HL-60 (cell line): Measurements from ENCODE around the gene BAD.

ENCODE experiments used
- GABPA ChIP-seq: IDR thresholded peaks from 2 replicates; pipeline ENCODE4 v1.6.1; 2012; ENCODE audit warnings: low read depth
- POLR2AphosphoS5 ChIP-seq: IDR thresholded peaks from 2 replicates; pipeline ENCODE4 v1.6.1; 2012; ENCODE audit warnings: low read depth
- SPI1 ChIP-seq: IDR thresholded peaks from 2 replicates; pipeline ENCODE4 v1.6.1; 2012; ENCODE audit warnings: low read depth, mild to moderate bottlenecking, borderline replicate concordance
- TF ChIP-seq, protein P1 (sequence below): IDR thresholded peaks from one replicate; pipeline ENCODE4 v1.5.1; 2011; ENCODE audit warnings: low read length, control low read depth, inconsistent platforms; ENCODE audit not compliant: insufficient read depth
- TF ChIP-seq, protein P2 (sequence below): IDR thresholded peaks from 2 replicates; pipeline ENCODE4 v1.6.1; 2012; ENCODE audit warnings: low read depth; ENCODE audit not compliant: insufficient replicate concordance

DNA sequence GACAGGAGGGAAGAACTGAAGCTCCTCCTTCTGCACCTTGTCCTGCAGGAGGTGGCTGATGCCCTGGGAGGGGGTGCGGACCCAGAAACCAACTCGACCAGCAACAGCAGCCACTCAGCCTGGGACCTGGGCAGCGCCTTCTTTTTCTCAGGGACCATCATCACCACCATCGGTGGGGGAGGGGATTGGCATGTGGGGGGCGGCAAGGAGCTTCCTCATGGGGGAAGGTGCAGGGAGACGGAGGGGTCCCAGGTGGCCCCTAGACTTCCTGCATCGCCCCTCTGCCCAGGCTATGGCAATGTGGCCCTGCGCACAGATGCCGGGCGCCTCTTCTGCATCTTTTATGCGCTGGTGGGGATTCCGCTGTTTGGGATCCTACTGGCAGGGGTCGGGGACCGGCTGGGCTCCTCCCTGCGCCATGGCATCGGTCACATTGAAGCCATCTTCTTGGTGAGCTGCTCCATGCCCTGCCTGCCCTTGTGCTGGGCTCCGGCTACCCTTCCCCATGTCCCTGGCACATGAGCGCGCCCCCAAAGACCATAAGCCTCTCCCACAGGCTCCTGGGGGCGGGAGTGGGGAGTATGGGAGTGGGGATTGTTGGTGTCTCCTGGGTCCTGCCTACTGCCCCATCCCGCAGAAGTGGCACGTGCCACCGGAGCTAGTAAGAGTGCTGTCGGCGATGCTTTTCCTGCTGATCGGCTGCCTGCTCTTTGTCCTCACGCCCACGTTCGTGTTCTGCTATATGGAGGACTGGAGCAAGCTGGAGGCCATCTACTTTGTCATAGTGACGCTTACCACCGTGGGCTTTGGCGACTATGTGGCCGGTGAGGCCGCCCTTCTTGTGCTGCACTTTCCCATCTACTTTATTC is 12.6 kb upstream of the BAD start:
- TF ChIP-seq, protein P1, sequence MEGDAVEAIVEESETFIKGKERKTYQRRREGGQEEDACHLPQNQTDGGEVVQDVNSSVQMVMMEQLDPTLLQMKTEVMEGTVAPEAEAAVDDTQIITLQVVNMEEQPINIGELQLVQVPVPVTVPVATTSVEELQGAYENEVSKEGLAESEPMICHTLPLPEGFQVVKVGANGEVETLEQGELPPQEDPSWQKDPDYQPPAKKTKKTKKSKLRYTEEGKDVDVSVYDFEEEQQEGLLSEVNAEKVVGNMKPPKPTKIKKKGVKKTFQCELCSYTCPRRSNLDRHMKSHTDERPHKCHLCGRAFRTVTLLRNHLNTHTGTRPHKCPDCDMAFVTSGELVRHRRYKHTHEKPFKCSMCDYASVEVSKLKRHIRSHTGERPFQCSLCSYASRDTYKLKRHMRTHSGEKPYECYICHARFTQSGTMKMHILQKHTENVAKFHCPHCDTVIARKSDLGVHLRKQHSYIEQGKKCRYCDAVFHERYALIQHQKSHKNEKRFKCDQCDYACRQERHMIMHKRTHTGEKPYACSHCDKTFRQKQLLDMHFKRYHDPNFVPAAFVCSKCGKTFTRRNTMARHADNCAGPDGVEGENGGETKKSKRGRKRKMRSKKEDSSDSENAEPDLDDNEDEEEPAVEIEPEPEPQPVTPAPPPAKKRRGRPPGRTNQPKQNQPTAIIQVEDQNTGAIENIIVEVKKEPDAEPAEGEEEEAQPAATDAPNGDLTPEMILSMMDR: no peak
- TF ChIP-seq POLR2AphosphoS5 (no peak), GABPA (no peak), SPI1 (no peak)
- TF ChIP-seq, protein P2, sequence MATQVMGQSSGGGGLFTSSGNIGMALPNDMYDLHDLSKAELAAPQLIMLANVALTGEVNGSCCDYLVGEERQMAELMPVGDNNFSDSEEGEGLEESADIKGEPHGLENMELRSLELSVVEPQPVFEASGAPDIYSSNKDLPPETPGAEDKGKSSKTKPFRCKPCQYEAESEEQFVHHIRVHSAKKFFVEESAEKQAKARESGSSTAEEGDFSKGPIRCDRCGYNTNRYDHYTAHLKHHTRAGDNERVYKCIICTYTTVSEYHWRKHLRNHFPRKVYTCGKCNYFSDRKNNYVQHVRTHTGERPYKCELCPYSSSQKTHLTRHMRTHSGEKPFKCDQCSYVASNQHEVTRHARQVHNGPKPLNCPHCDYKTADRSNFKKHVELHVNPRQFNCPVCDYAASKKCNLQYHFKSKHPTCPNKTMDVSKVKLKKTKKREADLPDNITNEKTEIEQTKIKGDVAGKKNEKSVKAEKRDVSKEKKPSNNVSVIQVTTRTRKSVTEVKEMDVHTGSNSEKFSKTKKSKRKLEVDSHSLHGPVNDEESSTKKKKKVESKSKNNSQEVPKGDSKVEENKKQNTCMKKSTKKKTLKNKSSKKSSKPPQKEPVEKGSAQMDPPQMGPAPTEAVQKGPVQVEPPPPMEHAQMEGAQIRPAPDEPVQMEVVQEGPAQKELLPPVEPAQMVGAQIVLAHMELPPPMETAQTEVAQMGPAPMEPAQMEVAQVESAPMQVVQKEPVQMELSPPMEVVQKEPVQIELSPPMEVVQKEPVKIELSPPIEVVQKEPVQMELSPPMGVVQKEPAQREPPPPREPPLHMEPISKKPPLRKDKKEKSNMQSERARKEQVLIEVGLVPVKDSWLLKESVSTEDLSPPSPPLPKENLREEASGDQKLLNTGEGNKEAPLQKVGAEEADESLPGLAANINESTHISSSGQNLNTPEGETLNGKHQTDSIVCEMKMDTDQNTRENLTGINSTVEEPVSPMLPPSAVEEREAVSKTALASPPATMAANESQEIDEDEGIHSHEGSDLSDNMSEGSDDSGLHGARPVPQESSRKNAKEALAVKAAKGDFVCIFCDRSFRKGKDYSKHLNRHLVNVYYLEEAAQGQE: no peak
